ENCODE data around the gene RASAL2. TPM values are rescaled to one million over a fixed set of nuclear protein-coding genes. Genes with fewer than 3 reads are reported as not detected.

RASAL2 gene
- total and polyA plus RNA-seq, 2 experiments from 2014 or later, result 16.0 to 42.2 TPM

- TF ChIP-seq, protein P1, sequence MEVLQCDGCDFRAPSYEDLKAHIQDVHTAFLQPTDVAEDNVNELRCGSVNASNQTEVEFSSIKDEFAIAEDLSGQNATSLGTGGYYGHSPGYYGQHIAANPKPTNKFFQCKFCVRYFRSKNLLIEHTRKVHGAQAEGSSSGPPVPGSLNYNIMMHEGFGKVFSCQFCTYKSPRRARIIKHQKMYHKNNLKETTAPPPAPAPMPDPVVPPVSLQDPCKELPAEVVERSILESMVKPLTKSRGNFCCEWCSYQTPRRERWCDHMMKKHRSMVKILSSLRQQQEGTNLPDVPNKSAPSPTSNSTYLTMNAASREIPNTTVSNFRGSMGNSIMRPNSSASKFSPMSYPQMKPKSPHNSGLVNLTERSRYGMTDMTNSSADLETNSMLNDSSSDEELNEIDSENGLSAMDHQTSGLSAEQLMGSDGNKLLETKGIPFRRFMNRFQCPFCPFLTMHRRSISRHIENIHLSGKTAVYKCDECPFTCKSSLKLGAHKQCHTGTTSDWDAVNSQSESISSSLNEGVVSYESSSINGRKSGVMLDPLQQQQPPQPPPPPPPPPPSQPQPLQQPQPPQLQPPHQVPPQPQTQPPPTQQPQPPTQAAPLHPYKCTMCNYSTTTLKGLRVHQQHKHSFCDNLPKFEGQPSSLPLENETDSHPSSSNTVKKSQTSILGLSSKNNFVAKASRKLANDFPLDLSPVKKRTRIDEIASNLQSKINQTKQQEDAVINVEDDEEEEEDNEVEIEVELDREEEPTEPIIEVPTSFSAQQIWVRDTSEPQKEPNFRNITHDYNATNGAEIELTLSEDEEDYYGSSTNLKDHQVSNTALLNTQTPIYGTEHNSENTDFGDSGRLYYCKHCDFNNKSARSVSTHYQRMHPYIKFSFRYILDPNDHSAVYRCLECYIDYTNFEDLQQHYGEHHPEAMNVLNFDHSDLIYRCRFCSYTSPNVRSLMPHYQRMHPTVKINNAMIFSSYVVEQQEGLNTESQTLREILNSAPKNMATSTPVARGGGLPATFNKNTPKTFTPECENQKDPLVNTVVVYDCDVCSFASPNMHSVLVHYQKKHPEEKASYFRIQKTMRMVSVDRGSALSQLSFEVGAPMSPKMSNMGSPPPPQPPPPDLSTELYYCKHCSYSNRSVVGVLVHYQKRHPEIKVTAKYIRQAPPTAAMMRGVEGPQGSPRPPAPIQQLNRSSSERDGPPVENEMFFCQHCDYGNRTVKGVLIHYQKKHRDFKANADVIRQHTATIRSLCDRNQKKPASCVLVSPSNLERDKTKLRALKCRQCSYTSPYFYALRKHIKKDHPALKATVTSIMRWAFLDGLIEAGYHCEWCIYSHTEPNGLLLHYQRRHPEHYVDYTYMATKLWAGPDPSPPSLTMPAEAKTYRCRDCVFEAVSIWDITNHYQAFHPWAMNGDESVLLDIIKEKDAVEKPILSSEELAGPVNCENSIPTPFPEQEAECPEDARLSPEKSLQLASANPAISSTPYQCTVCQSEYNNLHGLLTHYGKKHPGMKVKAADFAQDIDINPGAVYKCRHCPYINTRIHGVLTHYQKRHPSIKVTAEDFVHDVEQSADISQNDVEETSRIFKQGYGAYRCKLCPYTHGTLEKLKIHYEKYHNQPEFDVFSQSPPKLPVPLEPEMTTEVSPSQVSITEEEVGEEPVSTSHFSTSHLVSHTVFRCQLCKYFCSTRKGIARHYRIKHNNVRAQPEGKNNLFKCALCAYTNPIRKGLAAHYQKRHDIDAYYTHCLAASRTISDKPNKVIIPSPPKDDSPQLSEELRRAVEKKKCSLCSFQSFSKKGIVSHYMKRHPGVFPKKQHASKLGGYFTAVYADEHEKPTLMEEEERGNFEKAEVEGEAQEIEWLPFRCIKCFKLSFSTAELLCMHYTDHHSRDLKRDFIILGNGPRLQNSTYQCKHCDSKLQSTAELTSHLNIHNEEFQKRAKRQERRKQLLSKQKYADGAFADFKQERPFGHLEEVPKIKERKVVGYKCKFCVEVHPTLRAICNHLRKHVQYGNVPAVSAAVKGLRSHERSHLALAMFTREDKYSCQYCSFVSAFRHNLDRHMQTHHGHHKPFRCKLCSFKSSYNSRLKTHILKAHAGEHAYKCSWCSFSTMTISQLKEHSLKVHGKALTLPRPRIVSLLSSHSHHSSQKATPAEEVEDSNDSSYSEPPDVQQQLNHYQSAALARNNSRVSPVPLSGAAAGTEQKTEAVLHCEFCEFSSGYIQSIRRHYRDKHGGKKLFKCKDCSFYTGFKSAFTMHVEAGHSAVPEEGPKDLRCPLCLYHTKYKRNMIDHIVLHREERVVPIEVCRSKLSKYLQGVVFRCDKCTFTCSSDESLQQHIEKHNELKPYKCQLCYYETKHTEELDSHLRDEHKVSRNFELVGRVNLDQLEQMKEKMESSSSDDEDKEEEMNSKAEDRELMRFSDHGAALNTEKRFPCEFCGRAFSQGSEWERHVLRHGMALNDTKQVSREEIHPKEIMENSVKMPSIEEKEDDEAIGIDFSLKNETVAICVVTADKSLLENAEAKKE (CRISPR knock-in tag; IDR thresholded peaks at IDR 0.05), result no peak
- no peak for TF ChIP-seq ZNF331 (CRISPR knock-in tag; IDR thresholded peaks at IDR 0.05; ENCODE audit: low read depth)
- TF ChIP-seq, protein P2, sequence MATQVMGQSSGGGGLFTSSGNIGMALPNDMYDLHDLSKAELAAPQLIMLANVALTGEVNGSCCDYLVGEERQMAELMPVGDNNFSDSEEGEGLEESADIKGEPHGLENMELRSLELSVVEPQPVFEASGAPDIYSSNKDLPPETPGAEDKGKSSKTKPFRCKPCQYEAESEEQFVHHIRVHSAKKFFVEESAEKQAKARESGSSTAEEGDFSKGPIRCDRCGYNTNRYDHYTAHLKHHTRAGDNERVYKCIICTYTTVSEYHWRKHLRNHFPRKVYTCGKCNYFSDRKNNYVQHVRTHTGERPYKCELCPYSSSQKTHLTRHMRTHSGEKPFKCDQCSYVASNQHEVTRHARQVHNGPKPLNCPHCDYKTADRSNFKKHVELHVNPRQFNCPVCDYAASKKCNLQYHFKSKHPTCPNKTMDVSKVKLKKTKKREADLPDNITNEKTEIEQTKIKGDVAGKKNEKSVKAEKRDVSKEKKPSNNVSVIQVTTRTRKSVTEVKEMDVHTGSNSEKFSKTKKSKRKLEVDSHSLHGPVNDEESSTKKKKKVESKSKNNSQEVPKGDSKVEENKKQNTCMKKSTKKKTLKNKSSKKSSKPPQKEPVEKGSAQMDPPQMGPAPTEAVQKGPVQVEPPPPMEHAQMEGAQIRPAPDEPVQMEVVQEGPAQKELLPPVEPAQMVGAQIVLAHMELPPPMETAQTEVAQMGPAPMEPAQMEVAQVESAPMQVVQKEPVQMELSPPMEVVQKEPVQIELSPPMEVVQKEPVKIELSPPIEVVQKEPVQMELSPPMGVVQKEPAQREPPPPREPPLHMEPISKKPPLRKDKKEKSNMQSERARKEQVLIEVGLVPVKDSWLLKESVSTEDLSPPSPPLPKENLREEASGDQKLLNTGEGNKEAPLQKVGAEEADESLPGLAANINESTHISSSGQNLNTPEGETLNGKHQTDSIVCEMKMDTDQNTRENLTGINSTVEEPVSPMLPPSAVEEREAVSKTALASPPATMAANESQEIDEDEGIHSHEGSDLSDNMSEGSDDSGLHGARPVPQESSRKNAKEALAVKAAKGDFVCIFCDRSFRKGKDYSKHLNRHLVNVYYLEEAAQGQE (IDR thresholded peaks at IDR 0.05; ENCODE audit: unreplicated experiment), result no peak
- TF ChIP-seq EZH2phosphoT487 (IDR thresholded peaks at IDR 0.05; ENCODE audit: unreplicated experiment), result no peak
- TF ChIP-seq EZH2 (IDR thresholded peaks at IDR 0.05; ENCODE audit: low read depth, unreplicated experiment), result no peak
- TF ChIP-seq STAT1 (IDR thresholded peaks at IDR 0.05; ENCODE audit: unreplicated experiment), result no peak
Measured at GRCh38 chr1:178385662-178386061, 291.8 kb downstream of the RASAL2 start (continued).

Measured in GM23338 (cell line).